Adipocyte (in vitro differentiated cells): ENCODE measurements around the gene ADPRH.
"Not testable (repeated sequence)": the region's sequence is repeated elsewhere in the genome, so short reads cannot be mapped to it uniquely, and the experiment has no call there.

Experiments used
- DNase-seq: peaks from one replicate; pipeline ENCODE4 v3.0.0-alpha.2; 2015; ENCODE audit warnings: low read depth
- H3K27me3 ChIP-seq: replicated peaks from 2 replicates; pipeline ENCODE4 v1.7.0; 2013; ENCODE audit warnings: mild to moderate bottlenecking, low read length, moderate library complexity; ENCODE audit not compliant: control insufficient read depth, insufficient read depth
- H3K36me3 ChIP-seq: 2 replicates; pipeline ENCODE4 v1.7.0; 2013; ENCODE audit warnings: low read length, mild to moderate bottlenecking, moderate library complexity; ENCODE audit not compliant: control insufficient read depth, insufficient read depth, severe bottlenecking
- H3K4me1 ChIP-seq: 2 replicates; pipeline ENCODE4 v1.7.0; 2013; ENCODE audit warnings: mild to moderate bottlenecking, low read length, moderate library complexity; ENCODE audit not compliant: control insufficient read depth, insufficient read depth
- H3K4me3 ChIP-seq: 2 replicates; pipeline ENCODE4 v1.7.0; 2013; ENCODE audit warnings: mild to moderate bottlenecking, low read length, moderate library complexity
- H3K9ac ChIP-seq: 2 replicates; pipeline ENCODE4 v1.7.0; 2013; ENCODE audit warnings: mild to moderate bottlenecking, low read length, moderate library complexity
- H3K9me3 ChIP-seq: 2 replicates; pipeline ENCODE4 v1.7.0; 2013; ENCODE audit warnings: mild to moderate bottlenecking, low read length, moderate library complexity; ENCODE audit not compliant: control insufficient read depth

ADPRH gene

DNA sequence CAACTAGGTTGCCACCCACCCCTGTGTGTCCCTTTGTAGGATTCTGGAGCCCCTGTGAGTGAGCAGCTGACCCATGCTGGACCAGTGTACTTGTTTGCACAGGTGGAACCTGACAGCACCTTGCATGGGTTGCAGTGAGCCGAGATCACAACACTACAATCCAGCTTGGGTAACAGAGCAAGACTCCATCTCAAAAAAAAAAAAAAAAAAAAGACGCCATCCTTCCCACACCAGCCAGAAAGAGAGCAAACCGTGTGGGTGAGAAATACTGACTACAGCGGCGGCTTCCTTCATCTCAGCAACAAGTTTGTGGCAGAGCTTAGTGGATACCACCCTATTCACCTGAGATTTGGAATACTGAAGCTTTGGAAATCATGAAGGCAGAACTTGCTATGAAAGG, 19.1 kb upstream of the ADPRH start:
- Histone ChIP-seq H3K4me3 (no peak overlapping the region), H3K27me3 (no peaks in the 10 kb centered on the region), H3K9me3 (no peaks in the 10 kb centered on the region), H3K4me1 (no peaks in the 10 kb centered on the region), H3K9ac (no peak overlapping the region), H3K36me3 (no peaks in the 10 kb centered on the region)
- no peak for DNase-seq

DNA sequence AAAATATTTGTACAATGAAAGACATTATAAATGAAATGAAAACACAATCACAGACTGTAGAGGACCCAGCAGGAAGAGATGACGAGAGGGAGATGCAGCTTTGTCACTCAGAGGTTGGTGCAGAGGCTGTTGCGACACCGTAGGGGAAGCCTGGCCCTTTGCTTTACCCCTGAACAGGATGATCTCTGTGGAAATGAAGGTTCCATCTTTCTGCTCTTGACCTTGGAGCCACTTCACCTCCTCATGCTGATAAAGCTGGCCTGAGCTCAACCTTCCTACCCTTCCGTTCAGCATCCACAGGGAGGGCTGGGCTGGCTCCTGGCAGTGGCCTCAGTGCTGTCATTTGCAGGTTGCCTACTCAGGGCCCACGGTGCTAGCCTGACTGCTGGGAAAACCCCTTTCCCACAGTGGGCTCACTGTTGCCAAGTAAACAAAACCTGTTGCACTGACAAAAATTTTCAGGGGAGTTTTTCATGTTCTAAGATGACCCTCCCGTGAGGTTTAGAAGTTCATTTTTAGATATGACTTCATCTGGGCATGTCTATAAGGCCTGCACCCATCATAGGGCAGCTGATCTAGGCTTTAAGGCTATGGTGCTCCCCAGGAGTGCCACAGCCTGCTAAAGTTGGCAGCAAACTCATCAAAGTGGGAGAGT, 16.9 kb upstream of the ADPRH start:
- no peak overlapping the region for H3K9ac ChIP-seq
- no peaks in the 10 kb centered on the region for H3K36me3 ChIP-seq
- no peak for DNase-seq
- no peaks in the 10 kb centered on the region for H3K4me1 ChIP-seq
- H3K4me3 ChIP-seq = no peak overlapping the region
- H3K9me3 ChIP-seq = no peaks in the 10 kb centered on the region
- H3K27me3 ChIP-seq = no peaks in the 10 kb centered on the region

DNA sequence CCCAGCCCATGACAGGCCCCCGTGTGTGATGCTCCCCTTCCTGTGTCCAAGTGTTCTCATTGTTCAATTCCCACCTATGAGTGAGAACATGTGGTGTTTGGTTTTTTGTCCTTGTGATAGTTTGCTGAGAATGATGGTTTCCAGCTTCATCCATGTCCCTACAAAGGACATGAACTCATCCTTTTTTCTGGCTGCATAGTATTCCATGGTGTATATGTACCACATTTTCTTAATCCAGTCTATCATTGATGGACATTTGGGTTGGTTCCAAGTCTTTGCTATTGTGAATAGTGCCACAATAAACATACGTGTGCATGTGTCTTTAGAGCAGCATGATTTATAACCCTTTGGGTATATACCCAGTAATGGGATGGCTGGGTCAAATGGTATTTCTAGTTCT, 16.0 kb upstream of the ADPRH start:
- H3K9me3 ChIP-seq, H3K4me3 ChIP-seq, H3K27me3 ChIP-seq, DNase-seq, H3K4me1 ChIP-seq, H3K9ac ChIP-seq, H3K36me3 ChIP-seq: not testable (repeated sequence)

DNA sequence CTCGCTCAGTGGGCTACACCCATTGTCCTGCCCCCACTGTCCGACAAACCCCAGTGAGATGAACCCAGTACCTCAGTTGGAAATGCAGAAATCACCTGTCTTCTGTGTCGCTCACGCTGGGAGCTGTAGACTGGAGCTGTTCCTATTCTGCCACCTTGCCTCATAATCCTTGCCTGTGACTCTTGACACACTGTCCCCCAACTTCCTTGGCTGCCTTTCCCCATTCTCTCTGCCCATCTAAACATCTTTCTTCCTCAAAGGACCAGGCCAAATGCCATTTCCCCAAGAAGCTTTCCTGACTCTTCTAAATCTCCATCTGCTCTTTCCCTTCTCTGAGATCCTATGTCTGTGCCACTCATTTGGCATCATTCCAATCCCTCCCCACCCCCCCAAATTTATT, 10.1 kb upstream of the ADPRH start:
- no peak overlapping the region for H3K4me3 ChIP-seq
- DNase-seq = no peak
- H3K4me1 ChIP-seq = peaks cover 10% of the 10 kb centered on the region
- H3K9ac ChIP-seq = no peak overlapping the region
- H3K9me3 ChIP-seq = no peaks in the 10 kb centered on the region
- H3K36me3 ChIP-seq = no peaks in the 10 kb centered on the region
- no peaks in the 10 kb centered on the region for H3K27me3 ChIP-seq

DNA sequence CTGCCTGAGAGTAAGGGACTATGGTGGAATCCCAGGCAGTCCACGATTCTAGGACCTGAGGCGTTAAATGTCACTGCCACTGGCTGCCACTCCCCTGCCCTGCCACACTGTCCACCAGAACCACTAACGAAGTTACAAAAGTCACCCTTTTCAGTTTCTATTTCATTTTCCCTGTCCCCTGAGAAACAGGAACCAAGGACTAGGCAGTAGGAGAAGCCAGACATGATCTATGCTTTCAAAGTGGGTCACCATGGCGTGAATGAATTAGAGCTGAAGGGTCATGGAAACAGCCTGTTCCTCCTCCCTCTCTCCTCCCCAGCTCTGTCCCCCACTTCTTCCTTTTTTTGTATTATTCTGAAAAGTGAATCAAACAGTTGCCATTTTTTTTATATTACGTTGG, 9.1 kb upstream of the ADPRH start:
- Histone ChIP-seq H3K9ac (no peak overlapping the region), H3K9me3 (no peaks in the 10 kb centered on the region), H3K4me1 (peaks cover 10% of the 10 kb centered on the region), H3K36me3 (no peaks in the 10 kb centered on the region), H3K4me3 (no peak overlapping the region), H3K27me3 (no peaks in the 10 kb centered on the region)
- no peak for DNase-seq

DNA sequence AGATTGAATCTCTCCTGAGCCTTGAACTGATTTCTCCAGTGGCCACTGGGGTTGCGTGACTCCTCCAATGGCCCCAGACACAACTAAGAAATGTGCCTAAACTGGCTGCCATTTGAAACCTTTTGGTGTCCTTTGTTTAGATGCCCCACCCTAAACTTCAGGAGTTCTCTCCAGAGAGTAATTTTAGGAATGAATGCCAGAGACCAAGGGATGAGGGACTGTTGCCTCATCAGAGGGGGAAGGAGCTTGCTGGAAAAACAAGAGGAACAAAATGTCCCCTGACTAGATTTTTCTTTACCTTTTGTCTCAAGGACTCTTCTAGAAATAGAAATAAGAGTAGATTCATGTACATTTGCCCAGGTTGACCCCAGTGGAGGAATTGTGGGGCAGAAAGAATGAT, 8.1 kb upstream of the ADPRH start:
- DNase-seq = no peak
- no peaks in the 10 kb centered on the region for H3K27me3 ChIP-seq
- H3K36me3 ChIP-seq = no peaks in the 10 kb centered on the region
- no peak overlapping the region for H3K9ac ChIP-seq
- H3K9me3 ChIP-seq = no peaks in the 10 kb centered on the region
- peaks cover 10% of the 10 kb centered on the region for H3K4me1 ChIP-seq
- H3K4me3 ChIP-seq = peak overlapping the region; percentile 30

DNA sequence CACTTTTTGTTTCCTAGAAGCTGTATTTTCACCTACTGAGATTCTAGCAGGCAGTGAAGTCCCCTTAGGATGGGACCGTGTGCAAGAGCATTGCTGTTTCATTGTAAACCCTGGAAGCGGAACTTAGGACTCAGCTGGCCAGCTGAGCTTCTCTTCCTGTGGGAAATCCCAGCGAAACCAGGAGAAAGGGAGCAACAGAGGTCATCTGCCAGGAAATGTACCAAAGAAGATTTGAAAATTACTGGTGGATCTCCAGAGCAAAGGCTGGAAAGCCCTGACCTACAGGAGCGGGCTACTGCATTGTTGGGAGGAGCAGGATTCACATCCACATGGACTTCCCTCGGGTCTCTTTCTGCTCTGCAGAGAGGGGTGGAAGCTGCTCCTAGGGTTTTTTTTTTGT, 7.6 kb upstream of the ADPRH start:
- no peaks in the 10 kb centered on the region for H3K9me3 ChIP-seq
- no peak overlapping the region for H3K9ac ChIP-seq
- peaks cover 10% of the 10 kb centered on the region for H3K4me1 ChIP-seq
- no peaks in the 10 kb centered on the region for H3K36me3 ChIP-seq
- DNase-seq = no peak
- H3K27me3 ChIP-seq = no peaks in the 10 kb centered on the region
- H3K4me3 ChIP-seq = peak overlapping the region; percentile 30

DNA sequence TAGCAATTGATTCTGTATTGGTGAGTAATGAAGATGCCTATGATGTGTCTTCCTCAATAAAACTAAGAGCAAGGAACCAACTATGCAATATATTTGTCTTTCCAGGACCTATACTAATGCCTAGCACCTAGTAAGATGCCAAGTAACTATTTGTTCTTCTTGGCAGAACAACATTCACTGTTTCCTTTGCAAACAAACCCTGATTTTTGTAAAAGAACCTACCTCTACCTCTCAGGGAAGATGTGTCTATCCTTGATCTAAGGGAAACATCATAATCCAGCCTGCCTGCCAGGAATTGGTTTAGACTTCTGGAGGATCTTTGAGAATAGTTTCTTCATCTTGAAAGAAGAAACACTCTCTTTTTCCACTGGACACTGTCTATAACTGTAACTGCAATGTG, 3.8 kb upstream of the ADPRH start:
- H3K9me3 ChIP-seq = no peaks in the 10 kb centered on the region
- no peak overlapping the region for H3K4me3 ChIP-seq
- no peak for DNase-seq
- no peaks in the 10 kb centered on the region for H3K27me3 ChIP-seq
- no peaks in the 10 kb centered on the region for H3K36me3 ChIP-seq
- H3K4me1 ChIP-seq = peaks cover 22% of the 10 kb centered on the region
- H3K9ac ChIP-seq = no peak overlapping the region

DNA sequence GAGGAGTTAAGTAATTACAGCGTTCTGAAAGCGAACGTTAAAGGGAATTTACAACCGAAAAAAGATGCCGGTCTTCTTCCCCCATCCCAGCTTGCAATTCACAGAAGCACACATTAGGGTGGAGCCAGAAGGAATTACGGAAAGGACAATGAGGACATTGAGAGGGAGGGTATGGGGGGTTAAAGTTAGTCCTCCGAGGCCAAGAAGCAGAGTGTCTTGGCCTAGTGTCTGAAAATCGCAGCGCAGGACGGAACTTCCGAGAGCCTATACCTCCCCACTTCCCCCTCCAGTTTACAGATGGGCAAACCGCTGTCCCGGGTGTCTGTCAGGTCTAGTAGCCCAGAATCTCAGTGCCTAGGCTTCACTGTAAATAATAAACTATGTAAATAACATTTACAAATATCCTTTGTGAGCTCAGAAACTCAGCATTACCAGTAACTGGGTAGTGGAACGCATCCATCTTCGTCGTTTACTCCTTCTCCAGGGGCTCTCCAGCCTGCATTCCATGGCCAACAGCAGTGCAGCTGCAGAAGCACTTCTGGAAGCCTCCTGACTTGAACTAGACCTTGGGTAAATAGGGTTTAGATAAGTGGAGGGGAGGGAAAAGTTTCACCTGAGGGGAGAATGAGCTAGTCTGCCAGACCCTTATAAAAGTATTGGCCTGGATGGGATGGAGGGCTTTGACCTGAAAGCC, 922 bp downstream of the ADPRH start:
- Histone ChIP-seq H3K9ac (peak overlapping the region; percentile 81), H3K4me3 (peak overlapping the region; percentile 76), H3K9me3 (no peaks in the 10 kb centered on the region), H3K27me3 (no peaks in the 10 kb centered on the region), H3K4me1 (peaks cover 14% of the 10 kb centered on the region), H3K36me3 (no peaks in the 10 kb centered on the region)
- DNase-seq = no peak

DNA sequence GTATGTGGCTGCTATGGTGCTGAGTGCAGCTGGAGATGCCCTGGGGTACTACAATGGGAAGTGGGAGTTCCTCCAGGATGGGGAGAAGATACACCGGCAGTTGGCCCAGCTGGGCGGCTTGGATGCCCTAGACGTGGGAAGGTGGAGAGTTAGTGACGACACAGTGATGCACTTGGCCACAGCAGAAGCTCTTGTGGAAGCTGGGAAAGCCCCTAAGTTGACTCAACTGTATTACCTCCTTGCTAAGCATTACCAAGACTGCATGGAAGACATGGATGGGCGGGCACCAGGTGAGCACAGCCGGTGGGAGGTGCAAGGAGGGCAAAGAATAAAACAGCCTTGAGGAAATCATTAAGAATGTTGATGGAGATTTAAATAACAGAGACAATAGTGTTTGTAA, 2.9 kb downstream of the ADPRH start:
- H3K4me1 ChIP-seq = peaks cover 21% of the 10 kb centered on the region
- no peak overlapping the region for H3K9ac ChIP-seq
- H3K36me3 ChIP-seq = no peaks in the 10 kb centered on the region
- no peak overlapping the region for H3K4me3 ChIP-seq
- H3K9me3 ChIP-seq = no peaks in the 10 kb centered on the region
- H3K27me3 ChIP-seq = no peaks in the 10 kb centered on the region
- DNase-seq = no peak

DNA sequence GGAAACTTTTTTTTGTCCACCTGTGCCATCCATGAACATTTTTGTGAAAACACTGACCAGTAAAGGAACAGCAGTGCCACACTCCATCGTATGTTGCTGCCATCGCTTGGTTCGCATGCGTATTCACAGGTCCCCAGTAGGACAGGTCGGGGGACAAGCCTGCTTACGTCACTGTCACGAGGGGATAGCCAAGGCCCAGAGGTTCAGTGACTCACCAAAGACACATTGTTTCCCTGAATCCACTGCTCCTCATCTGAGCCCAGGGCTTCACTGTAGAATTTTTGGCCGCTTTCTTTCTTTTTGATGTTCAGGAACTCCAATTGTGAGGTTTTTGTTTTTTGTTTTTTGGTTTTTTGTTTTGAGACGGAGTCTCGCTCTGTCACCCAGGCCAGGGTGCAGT, 5.9 kb downstream of the ADPRH start:
- Histone ChIP-seq H3K9me3 (no peaks in the 10 kb centered on the region), H3K4me3 (no peak overlapping the region), H3K9ac (no peak overlapping the region), H3K4me1 (peaks cover 12% of the 10 kb centered on the region), H3K36me3 (no peaks in the 10 kb centered on the region), H3K27me3 (no peaks in the 10 kb centered on the region)
- DNase-seq = no peak
